Gastrocnemius medialis (tissue), 4 donors: ENCODE measurements around the gene BIRC6. TPM values are rescaled to one million over a fixed set of nuclear protein-coding genes. Genes with fewer than 3 reads are reported as not detected.
A peak's percentile ranks its signal among the peaks of the same experiment; 100 is the strongest.
"Not testable (repeated sequence)": the region's sequence is repeated elsewhere in the genome, so short reads cannot be mapped to it uniquely, and the experiment has no call there.

ENCODE experiments used
- ATAC-seq, 2 donors: fragments of 150-250 bp; one replicate each; pipeline ENCODE4 v1.9.1; 2016
- DNase-seq, 2 donors: peaks; one replicate each; pipeline ENCODE4 v3.0.0-alpha.2; 2019
- H3K27ac ChIP-seq, 4 donors: fragments of 200-600 bp; sonication (generic); 1 replicate in 1 of 4; 2 replicates in 3 of 4; pipeline ENCODE4 v1.5.1; 2016 to 2018; ENCODE audit warnings: mild to moderate bottlenecking in 2 of 4, moderate library complexity in 1 of 4
- H3K27me3 ChIP-seq, 3 donors: fragments of 200-600 bp; sonication (generic) in 2 of 3; 1 replicate in 1 of 3; 2 replicates in 2 of 3; pipeline versions ENCODE4 v1.5.1 to v1.6.0; 2016 to 2019; ENCODE audit warnings: mild to moderate bottlenecking in 1 of 3, moderate library complexity in 1 of 3
- H3K36me3 ChIP-seq, 2 donors: fragments of 200-600 bp; sonication (generic) in 1 of 2; one replicate each; pipeline ENCODE4 v1.5.1; 2017 to 2018
- H3K4me1 ChIP-seq, 2 donors: fragments of 200-600 bp; sonication (generic) in 1 of 2; one replicate each; pipeline ENCODE4 v1.5.1; 2016 to 2017; ENCODE audit warnings: mild to moderate bottlenecking in 2 of 2
- H3K4me3 ChIP-seq, 4 donors: fragments of 200-600 bp; sonication (generic) in 3 of 4; 1 replicate in 1 of 4; 2 replicates in 3 of 4; pipeline ENCODE4 v1.5.1; 2016 to 2019; ENCODE audit warnings: mild to moderate bottlenecking in 2 of 4
- H3K9me3 ChIP-seq, 3 donors: fragments of 200-600 bp; sonication (generic) in 2 of 3; 1 replicate in 1 of 3; 2 replicates in 2 of 3; pipeline ENCODE4 v1.5.1; 2016 to 2019
- CTCF ChIP-seq, 5 experiments: fragments of 450-650 bp in 3 of 5; fragments of 200-600 bp in 2 of 5; sonication (generic) in 2 of 5; IDR thresholded peaks in 4 of 5; conservative IDR thresholded peaks in 1 of 5; 1 replicate in 4 of 5; 2 replicates in 1 of 5; pipeline ENCODE4 v1.5.1; 2016 to 2019; ENCODE audit warnings: antibody characterized with exemption in 5 of 5, mild to moderate bottlenecking in 3 of 5, moderate library complexity in 3 of 5
- POLR2A ChIP-seq, 2 donors: fragments of 450-650 bp; IDR thresholded peaks; one replicate each; pipeline ENCODE4 v1.6.1; 2017; ENCODE audit warnings: antibody characterized with exemption in 2 of 2, mild to moderate bottlenecking in 2 of 2, moderate library complexity in 2 of 2
- in situ Hi-C, 4 donors: fragments of 200-750 bp; cut with MboI; loops; one replicate each; pipeline versions ENCODE4 v1.15.0 to v1.8.0; 2017; ENCODE audit warnings: low sequenced_read_pairs in 4 of 4
- intact Hi-C: fragments of 100-400 bp; cut with DNase I; formaldehyde crosslinking; loops from one replicate; pipeline ENCODE4 v1.15.1; 2023; ENCODE audit warnings: low total_unique reads
- total RNA-seq, 4 donors: library from RNA; depleted of rRNA; stranded (reverse); fragments of >200 nt; gene quantifications; one replicate each; pipeline versions ENCODE4 v1.1.0 to v1.2.3, GENCODE V29; 2016

BIRC6 gene
- total RNA-seq, 4 donors from 2014 or later, result 60.1 to 107 (median 77.6) TPM

DNA sequence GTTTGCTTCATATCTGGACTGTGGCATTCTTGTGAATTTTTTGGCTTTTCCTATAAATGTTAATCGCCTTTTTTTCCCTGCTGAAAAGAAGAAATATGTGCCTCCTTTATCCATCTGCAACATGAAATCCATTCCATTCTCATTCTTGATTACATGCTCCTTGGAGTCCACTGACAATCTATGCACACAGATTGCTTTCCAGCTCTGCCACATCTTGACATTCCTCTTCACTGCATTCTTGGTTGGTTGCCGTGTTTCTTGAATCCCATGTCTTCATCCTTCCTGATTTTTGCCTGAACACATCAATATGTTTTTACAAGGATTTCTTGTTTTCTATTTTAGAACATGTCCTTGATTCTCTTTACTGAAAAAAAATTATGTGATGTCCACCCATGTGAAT lies 26.7 kb upstream of the BIRC6 start:
- Histone ChIP-seq H3K27ac (no peak overlapping the region), H3K9me3 (no peaks in the 10 kb centered on the region), H3K4me1 (no peaks in the 10 kb centered on the region), H3K4me3 (no peak overlapping the region), H3K27me3 (no peaks in the 10 kb centered on the region), H3K36me3 (no peaks in the 10 kb centered on the region)
- ATAC-seq (no peak), DNase-seq (no peak)
- intact Hi-C loops, result no loop called here
- no peak for TF ChIP-seq POLR2A (IDR thresholded peaks at IDR 0.05)
- TF ChIP-seq CTCF (IDR thresholded peaks at IDR 0.05 in 4 of 5, conservative IDR thresholded peaks at IDR 0.05 in 1 of 5), result no peak
- in situ Hi-C loops, result no loop called here

GRCh38 chr2:32342801-32343200 lies 14.0 kb upstream of the BIRC6 start:
- no peaks in the 10 kb centered on the region for H3K36me3 ChIP-seq
- TF ChIP-seq POLR2A (IDR thresholded peaks at IDR 0.05), result no peak
- no peak for TF ChIP-seq CTCF (IDR thresholded peaks at IDR 0.05 in 4 of 5, conservative IDR thresholded peaks at IDR 0.05 in 1 of 5)
- peak overlapping the region in 1 of 4 donors; percentile 21 for H3K4me3 ChIP-seq
- in situ Hi-C loops, result no loop called here
- ATAC-seq (peak in 1 of 2 donors; percentile 33), DNase-seq (no peak)
- no peaks in the 10 kb centered on the region for H3K27me3 ChIP-seq
- intact Hi-C loops, result no loop called here
- H3K4me1 ChIP-seq, result no peaks in the 10 kb centered on the region
- H3K27ac ChIP-seq, result no peak overlapping the region
- no peaks in the 10 kb centered on the region for H3K9me3 ChIP-seq

DNA sequence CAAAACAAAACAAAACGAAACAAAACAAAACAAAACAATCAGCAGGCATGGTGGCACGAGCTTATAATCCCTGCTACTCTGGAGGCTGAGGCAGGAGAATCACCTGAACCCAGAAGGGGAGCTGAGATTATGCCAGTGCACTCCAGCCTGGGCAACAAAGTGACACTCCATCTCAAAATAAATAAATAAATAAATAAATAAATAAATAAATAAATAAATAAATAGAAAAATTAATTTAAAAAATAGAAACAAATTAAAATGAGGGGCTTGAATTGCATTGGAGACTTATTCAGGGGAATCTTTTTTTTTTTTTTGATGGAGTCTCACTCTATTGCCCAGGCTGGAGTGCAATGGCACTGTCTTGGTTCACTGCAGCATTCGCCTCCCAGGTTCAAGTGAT lies 6.0 kb upstream of the BIRC6 start:
- DNase-seq, H3K9me3 ChIP-seq: not testable (repeated sequence)
- intact Hi-C loops, result loop anchor here (10.0 kb wide), 1 partner anchor 274 kb away; the partner anchor contains the start of gene TTC27

DNA sequence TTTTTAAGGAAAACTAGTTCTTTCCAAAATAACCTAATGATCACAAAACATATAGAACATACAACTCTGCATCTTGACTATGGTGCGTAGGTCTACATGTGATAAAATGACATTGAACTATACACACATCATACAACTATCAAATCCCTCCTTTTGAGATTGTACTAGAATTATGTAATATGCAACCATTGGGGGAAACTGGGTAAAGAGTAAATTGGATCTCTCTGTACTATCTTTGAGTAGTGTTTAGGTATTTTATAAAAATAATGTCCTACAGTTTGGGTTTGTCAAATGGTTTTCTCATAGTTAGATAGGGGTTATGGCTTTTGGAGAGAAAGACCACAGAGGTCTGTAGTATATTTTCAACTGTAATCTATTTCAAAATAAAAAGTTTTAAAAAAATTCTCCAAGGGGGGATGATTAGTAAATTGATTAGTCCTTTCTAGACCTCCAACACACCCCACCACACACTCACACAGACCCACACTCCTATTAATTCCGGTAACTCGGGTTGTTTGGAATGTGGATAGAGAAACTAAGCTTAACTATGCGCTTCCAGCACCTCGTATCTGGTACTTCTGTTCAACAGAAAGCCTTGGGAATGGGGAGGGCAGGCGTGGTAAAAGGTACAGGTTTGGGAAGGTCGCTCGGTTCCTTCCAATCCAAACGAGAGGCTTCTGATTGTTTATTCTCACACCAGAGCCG lies 695 bp upstream of the BIRC6 start:
- Histone ChIP-seq H3K4me3 (peak overlapping the region; percentile 73 to 100 (median 95)), H3K27ac (peak overlapping the region; percentile 95 to 100 (median 99)), H3K4me1 (peaks cover 33 to 38% of the 10 kb centered on the region in 2 donors), H3K9me3 (no peaks in the 10 kb centered on the region), H3K27me3 (no peaks in the 10 kb centered on the region), H3K36me3 (no peaks in the 10 kb centered on the region)
- DNase-seq, result no peak
- no peak for ATAC-seq
- intact Hi-C loops, result loop anchor here (2.0 to 10.0 kb wide), 4 partner anchors 79 to 294 kb away; partner anchors contain the start of genes SLC30A6, SPAST, TTC27 and YIPF4
- TF ChIP-seq POLR2A (IDR thresholded peaks at IDR 0.05) (no peak), CTCF (IDR thresholded peaks at IDR 0.05 in 4 of 5, conservative IDR thresholded peaks at IDR 0.05 in 1 of 5) (no peak)
- in situ Hi-C loops, result no loop called here

More for the DNA sequence above, 6.0 kb upstream of the BIRC6 start:
- H3K36me3 ChIP-seq, in situ Hi-C loops, H3K4me3 ChIP-seq, H3K27ac ChIP-seq, ATAC-seq, H3K4me1 ChIP-seq, H3K27me3 ChIP-seq: not testable (repeated sequence)

DNA sequence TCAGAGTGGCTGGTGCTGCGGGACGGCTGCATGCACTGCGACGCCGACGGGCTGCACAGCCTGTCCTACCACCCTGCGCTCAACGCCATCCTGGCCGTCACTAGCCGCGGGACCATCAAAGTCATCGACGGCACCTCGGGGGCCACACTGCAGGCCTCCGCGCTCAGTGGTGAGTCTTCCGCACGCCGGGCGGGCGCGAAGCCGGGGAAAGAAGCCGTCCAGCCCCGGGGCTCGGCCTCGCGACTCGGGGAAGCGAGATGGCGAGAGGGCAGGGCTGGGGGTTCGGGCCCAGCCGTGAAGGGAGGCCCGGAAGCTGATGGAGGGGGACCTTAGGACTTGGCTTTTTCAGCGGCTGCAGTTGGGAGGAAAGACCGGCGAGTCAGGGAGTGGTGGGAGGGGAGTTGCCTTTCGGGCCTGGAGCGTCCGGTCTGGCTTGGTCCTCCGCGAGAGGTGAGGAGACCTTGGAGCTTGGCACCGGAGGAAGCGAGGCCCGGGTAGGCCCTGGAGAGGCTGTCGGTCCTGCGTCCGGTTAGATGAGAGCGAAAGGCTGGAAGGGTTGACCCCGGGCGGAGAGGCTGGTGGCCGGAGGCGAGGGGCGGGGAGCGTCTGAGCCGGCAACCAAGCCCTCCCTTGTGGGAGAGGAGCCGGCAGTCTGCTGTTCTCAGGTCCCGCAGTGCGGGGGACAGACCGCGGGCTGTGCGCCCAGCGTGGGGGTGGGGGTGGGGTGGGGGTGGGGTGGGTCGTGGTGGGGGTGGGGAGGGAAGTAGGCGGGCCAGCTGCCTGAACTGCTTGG lies 691 bp downstream of the BIRC6 start:
- TF ChIP-seq POLR2A (IDR thresholded peaks at IDR 0.05) (no peak), CTCF (IDR thresholded peaks at IDR 0.05 in 4 of 5, conservative IDR thresholded peaks at IDR 0.05 in 1 of 5) (no peak)
- no peaks in the 10 kb centered on the region for H3K9me3 ChIP-seq
- H3K36me3 ChIP-seq, result no peaks in the 10 kb centered on the region
- peak overlapping the region; percentile 95 to 100 (median 99) for H3K27ac ChIP-seq
- H3K4me1 ChIP-seq, result peaks cover 36 to 42% of the 10 kb centered on the region in 2 donors
- H3K4me3 ChIP-seq, result peak overlapping the region; percentile 89 to 100 (median 95)
- in situ Hi-C loops (no loop called here), intact Hi-C loops (loop anchor here (2.0 to 10.0 kb wide), 4 partner anchors 81 to 295 kb away; partner anchors contain the start of genes SLC30A6, SPAST, TTC27 and YIPF4)
- ATAC-seq (peak; percentile 19 to 25), DNase-seq (peak; percentile 12 to 36)
- no peaks in the 10 kb centered on the region for H3K27me3 ChIP-seq
